NCI-H128 (cell line): ENCODE results near the gene CCR5AS.
"Not testable (repeated sequence)": the region's sequence is repeated elsewhere in the genome, so short reads cannot be mapped to it uniquely, and the experiment has no call there.

Experiments
- DNase-seq: peaks from one replicate; lab custom pipeline; 2025; ENCODE audit not compliant: unreplicated experiment; lab: John Stamatoyannopoulos, UW

Gene CCR5AS

DNA sequence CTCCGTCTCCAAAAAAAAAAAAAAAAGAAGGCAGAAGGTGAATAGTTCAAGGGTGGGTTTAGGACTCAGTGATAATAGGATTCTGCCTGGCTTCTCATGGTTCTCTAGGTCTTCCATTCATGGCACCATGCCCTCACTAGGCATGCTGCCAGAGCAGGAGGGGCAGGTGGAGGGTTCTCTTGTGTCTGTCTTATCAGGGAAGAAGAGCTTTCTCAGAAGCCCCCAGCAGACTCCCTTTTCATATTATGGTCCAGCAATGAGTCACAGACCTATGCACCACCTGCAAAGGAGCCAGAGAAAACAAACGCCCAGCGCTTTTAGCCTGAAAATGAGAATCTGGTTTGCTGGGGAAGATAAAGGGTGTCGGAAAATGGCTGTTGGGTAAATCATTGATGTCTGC lies 50.0 kb downstream of the CCR5AS start:
- no peak for DNase-seq

DNA sequence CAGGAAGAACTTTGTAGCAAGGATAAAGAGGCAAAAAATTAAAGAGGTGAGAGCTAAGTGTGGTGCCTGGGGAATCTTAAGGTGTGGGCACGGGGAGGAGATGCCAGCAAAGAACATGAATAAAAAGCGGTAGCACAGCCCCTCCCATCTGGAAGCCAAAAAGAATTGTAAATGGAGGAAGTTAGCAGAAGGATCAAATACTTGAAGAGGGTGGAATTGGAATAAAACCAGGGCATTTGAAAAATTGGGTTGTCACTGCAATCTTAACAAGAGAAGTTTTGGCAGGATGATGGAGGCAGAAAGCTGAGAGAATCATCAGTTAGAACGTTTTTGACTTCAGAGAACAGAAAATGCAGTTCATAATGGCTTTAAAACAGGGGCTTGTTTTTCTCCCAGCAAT lies 50.6 kb downstream of the CCR5AS start:
- DNase-seq, result no peak

DNA sequence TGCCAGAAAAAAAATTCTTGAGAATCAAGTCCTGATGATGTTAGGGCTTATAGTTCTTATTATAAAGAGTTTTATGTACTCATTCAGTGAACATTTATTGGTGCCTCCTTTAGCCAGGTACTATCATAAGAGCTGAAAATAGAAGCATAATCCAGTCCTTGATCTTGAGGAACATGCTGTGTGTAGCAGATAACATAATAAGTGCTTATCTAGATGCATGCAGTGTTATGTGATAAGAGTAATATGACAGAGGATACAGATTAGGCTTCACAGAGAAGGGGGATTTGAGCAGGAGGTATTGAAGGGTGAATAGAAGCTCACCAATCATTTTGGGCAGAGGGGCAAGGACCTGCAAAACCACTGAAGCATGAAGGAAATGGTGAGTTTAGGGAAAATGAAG lies 51.9 kb downstream of the CCR5AS start:
- no peak for DNase-seq

DNA sequence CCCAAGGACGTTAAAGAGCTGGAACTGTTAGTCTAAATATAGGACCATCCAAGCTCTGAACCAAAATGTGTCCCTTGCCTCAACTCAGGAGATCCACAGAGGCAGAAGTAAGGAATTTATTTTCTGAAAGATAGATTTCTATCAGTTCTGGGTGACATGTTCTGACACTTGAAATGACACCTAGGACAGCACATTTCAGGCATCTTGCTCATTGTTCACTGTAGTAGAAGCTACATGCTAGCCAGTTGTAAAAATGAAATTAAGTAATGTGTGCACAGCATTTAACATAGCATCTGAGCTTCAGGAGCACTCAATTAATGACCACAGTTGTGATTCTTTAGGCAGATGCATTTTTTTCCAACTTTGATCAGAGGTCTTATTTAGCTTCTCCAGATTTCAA lies 52.4 kb downstream of the CCR5AS start:
- no peak for DNase-seq

DNA sequence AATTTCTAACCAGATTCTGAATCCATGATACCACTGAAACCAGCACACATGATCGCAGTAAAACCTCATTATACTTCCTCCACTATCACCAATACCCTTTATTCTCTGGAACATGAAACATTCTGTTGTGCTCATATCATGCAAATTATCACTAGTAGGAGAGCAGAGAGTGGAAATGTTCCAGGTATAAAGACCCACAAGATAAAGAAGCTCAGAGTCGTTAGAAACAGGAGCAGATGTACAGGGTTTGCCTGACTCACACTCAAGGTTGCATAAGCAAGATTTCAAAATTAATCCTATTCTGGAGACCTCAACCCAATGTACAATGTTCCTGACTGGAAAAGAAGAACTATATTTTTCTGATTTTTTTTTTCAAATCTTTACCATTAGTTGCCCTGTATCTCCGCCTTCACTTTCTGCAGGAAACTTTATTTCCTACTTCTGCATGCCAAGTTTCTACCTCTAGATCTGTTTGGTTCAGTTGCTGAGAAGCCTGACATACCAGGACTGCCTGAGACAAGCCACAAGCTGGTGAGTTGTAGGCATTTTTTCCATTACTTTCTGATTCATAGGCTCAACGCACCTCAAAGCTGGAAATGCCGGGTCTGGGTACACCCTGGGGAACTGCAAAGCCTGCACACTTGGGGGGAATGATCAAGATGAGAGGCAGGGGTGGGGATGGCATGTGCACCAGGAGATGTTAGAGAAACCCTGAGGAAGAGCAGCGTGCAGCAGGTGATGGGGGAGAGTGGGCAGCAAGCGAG lies 53.0 kb downstream of the CCR5AS start, which contains the start of gene CCR2:
TSS of gene CCR2 (plus strand) at position 465 of the 764 bp plus-strand sequence. CDS start 3,417 bp downstream, outside the sequence.
- no peak for DNase-seq

DNA sequence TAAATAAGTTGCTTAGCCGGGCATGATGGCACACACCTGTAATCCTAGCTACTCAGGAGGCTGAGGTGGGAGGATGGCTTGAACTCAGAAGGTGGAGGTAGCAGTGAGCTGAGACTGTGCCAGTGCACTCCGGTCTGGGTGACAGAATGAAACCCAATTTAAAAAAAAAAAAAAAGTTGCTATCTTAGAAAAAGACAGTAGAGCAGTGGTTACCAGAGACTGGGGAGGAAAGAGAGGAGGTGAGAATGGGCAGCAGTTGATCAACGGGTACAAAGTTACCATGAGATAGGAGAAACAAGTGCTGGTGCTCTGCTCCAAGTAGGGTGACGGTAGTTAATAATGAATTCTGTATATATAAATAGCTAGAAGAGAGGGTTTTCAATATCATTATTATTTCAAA lies 53.8 kb downstream of the CCR5AS start:
- DNase-seq, result no peak

DNA sequence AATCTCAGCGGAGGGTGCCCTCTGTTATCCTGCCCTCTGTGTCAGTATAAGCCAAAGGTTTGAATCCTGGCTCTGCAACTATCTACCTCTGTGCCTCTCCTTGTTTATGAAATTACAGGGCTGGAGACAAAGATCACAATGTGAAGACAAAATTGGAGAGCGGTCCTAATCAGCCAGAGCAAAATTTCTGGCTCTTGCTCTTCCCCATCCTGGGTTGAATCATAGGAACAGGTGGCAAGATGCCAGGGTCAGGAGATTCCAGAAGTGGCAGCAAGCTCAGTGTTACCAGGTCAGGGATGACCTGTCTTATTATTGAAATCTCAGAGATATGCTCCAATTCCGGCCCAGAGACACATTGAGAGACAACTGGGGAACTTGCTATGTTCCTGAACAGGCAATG lies 55.2 kb downstream of the CCR5AS start:
- DNase-seq, result no peak

DNA sequence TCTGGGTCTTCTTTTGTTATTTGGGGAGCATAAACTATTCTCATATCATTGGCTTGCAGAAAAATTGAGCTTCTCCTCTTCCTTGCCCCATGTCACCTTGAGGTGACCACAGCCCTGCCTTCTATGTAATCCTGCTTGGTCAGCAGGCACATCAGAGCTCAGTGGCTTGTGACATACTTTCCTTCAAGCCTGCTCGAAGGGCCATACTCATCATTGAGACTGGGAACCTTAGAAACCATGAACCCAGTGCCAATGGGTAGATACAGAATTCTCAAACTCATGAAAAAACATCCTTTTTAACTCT lies 56.7 kb downstream of the CCR5AS start:
- DNase-seq, result no peak

DNA sequence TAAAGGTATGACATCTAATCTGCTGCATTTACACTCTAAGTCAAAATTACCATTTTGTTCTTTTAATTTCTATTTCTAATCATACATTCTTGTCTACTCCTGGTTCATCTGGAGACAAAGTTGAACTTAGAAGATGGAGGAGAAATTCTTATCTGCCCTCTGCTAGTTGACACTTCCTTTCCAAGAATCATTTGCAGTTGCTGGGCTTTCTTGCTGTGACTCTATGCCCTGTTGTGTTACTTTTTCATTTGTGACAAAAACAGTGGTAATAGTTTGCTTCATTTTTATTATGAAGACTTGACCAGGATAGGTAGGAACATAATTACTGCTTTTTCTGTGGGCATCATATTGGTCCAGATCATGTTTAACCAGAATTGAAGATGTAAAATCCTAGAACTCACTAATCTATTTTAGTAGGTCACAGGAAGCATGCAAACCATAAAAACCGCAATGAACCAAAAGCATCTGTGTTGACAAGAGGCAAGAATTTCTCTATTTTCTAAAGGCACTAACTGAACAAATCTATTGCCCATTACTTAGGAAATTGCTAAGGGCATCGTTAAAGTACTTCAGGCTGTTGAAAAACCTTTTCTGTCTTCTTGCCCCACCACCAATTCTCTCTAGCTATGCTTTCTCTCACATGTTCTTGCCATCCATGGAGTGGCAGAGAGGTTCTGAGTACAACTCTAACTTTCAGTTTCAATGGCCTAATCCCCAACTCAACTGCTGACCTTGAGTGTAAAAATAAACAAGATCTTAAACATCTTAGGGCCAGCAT lies 57.2 kb downstream of the CCR5AS start:
- no peak for DNase-seq

DNA sequence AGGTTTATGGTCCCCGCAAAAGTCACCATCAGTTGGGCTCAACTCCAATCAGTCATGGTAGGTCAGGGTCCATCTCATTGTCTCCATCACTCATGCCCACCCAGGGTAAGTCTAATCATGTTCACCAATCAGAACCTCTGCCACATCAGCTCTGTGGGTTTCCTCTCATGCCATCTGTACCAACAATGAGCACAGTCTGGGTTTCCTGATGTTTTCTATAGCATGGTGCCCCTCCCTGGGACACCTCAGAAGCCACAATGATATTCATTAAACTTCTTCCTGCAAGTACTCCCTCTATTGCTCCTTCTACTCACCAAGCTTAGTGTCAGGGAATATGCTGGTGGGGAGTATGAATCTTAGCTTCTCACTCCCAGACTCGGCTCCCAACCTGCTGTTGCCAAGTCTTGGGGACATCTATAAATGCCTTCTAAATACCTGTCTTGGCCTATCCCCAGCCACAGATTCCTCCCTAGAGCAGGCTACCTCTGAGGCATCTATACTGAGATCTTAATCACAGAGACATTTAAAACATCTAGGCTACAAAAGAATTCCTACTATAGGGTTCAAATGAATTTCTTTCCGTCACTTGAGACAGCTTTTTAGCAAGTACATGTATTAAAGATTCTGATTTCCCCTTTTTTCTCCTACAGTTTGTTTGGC lies 57.9 kb downstream of the CCR5AS start:
- DNase-seq, result no peak

DNA sequence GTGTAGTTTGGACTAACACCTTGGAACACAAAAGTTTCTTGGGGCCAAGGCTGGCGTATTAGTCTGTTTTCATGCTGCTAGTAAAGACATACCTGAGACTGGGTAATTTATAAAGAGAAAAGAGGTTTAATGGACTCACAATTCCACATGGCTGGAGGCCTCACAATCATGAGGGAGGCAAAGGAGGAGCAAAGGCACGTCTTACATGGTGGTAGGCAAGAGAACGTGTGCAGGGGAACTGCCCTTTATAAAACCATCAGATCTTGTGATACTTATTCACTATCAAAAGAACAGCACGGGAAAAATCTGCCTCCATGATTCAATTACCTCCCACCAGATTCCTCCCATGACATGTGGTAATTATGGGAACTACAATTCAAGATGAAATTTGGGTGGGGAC lies 62.4 kb downstream of the CCR5AS start:
- DNase-seq, result no peak

DNA sequence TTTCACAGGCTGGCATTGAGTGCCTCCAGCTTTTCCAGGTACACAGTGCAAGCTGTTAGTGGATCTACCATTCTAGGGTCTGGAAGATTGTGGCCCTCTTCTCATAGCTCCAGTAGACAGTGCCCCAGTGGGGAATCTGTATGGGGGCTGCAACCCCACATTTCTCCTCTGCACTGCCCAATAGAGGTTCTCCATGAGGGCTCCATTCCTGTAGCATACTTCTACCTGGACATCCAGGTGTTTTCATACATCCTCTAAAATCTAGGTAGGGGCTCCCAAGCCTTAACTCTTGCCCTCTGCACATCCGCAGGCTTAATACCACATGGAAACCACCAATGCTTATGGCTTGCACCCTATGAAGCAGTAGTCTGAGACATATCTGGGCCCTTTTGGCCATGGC lies 68.0 kb downstream of the CCR5AS start:
- DNase-seq, result no peak

DNA sequence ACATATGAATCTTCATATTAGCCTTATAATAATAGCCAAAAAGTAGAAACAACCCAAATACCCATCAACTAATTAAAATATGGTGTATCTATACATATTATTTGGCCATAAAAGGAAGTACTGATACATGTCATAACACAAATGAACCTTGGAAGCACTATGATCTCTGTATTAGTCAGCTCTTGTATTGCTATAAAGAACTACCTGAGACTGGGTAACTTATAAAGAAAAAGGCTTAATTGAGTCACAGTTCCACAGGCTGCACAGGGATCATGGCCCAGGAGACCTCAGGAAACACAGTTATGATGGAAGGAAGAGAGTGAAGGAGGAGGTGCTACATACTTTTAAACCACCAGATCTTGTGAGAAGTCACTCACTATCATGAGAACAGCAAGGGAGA lies 69.0 kb downstream of the CCR5AS start:
- DNase-seq, result no peak

DNA sequence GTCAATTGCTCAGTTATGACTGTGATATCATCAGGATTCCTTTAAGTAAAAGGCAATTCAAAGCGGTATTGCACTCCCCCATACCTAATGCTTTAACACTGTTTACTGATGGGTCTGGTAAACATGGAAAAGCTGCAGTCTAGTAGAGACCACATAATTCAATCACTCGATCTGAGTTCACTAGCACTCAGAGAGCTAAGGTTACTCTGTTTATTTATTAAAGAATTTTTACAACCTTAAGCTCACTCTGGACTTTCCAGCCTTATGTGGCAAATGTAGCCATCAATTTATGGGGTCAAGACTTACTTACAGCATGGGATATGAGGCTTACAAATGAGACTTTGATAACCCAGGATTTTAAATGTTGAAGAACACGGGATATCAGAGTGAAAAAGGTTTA lies 71.3 kb downstream of the CCR5AS start:
- DNase-seq, result no peak

DNA sequence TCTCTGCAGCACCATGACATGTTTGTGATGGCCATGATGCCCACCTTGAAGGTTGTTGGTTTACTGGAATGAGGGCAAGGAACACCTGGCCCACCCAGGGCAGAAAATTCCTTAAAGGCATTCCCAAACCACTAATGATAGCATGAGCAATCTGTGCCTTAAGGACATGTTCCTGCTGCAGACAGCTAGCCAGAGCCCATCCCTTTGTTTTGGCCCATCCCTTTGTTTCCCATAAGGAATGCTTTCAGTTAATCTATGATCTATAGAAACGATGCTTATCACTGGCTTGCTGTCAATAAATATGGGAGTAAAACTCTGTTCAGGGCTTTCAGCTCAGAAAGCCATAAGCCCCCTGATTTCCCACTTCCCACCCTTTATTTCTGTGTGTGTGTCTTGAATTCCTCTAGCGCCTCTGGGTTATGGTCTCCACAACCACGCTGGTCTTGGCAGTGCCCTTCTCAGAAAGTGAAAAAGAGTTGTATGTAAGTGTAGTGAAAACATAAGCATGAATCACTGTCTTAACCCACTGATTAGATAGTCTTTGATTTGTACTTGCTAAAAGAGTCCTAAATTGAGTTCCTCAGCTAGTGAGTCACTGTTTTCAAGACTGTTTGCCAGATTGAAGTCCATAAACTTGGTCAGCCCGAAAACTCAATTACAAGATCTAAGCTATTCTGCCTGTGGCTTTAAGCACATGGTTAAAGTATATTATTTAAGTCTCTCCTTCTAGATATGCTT lies 72.0 kb downstream of the CCR5AS start:
- no peak for DNase-seq

DNA sequence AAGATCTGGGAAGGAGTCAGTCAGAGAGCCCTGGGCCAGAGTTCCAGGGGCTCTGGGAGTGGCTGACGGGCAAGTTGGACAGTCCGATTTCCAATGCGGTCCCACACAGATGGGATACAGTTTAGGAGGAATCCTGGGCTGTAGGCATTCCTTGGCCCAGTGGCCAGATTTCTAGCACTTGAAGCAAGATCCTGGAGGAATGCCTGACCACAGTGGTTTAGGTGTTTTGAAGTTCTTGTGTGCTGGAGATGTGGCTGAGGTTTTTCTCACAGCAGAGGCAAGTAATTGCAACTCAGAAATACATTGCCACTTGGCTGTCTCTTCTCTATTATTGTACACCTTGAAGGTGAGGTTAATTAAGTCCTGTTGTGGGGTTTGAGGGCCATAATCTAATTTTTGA lies 76.2 kb downstream of the CCR5AS start:
- not testable (repeated sequence) for DNase-seq

DNA sequence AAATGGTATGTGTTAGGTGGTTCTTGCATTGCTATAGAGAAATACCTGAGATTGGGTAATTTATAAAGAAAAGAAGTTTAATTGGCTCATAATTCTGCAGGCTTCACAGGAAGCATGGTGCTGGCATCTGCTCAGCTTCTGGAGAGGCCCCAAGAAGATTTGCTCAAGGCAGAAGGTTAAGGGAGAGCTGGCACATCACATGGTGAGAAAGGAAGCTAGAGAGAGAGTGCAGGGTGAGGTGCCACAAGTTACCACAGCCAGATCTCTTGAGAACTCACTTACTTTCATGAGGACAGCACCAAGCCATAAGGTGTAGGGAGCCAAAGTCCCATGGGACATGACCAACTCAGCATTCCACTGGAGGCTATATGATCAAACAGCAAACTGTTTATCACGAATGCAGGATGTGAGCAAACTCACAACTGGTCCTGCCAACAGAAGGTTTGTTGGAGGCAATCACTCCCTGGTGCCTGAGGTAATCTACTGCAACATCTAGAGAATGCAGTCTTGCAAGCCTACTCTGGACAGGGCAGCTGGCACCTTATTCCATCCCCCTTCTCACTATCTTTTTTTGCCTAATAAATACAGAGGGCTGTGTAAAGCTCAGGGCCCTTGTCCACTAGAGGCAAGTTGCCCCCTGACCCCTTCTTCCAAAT lies 81.1 kb downstream of the CCR5AS start:
- DNase-seq, result no peak

DNA sequence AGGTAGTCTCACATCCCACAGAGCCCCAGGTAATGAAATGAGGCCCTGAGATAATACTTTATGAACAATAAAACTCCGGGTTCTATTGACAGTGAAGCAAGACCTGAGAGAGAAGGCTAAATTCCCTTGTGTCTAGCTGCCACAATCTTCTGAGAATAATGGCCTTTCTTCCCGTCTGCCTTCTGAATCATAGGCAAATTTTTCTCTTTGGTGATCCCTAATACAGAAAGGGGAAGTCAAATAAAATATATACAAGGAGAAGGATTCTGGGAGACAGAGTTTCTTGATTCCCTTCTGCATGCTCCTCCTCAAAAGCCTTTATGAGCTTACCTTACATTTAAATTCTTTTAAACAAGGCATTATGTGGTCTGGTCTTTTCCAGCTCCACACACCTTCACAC lies 82.8 kb downstream of the CCR5AS start:
- DNase-seq, result no peak

DNA sequence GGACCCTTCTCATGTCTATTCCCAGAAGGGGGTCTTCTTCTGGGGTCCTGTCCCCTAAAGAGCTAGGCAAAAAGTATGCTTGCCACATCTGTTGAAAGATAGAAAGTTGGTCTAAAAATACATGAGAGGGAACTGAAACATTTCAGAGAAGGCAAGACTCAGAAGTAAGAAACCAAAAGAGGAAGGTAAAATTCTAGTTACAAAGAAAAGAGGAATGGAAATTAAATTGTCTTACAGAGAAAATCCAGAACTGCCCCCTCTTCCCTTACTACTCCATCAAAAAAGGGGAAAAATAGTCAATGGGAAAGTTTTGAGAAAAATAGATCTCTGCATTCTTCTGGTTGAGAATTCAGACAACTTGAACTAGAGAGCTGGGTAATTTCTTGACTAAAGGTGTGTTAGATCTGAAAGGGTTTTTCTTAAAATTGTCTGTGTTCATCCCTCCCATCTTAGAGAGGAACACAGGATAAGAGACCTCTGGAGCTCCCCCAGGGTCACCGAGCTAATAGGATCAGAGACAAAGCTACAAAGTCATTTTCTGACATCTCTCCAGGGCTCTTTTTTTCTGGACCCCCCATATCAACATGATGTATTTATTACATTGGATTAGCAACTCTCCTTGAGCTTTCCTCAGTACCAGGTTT lies 85.3 kb downstream of the CCR5AS start:
- DNase-seq, result no peak

DNA sequence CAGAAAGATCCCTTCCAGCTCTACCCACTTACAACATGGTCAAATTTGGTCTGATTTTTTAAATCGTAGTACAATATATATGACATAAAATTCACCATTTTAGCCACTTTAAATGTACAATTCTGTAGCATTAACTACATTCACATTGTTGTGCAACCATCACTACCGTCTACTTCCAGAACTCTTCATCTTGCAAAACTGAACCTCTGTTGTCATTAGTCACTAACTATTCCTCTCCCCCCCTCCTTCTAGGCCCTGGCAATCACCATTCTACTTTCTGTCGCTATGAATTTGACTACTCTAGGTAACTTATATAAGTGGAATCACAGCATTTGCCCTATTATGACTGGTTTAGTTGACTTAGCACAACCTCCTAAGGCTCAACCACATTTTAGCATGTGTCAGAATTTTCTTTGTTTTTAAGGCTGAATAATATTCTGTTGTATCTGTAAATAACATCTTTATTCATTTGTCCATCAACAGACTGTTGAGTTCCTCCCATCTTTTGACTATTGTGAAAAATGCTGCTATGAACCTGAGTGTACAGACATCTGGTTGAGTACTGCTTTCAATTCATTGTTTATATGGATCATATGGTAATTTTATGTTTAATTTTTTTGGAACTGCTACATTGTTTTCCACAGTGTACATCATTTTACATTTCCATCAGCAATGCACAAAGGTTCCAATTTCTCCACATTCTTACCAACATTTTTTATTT lies 88.5 kb downstream of the CCR5AS start:
- no peak for DNase-seq
